HepG2 (cell line): ENCODE data around the gene ZDBF2. TPM values are rescaled to one million over a fixed set of nuclear protein-coding genes. Genes with fewer than 3 reads are reported as not detected.
"Not testable (repeated sequence)": the region's sequence is repeated elsewhere in the genome, so short reads cannot be mapped to it uniquely, and the experiment has no call there.

Source experiments
- ATAC-seq: fragments of 200-7000 bp; cut with Tn5 transposase; 3 replicates; pipeline ENCODE4 v1.9.1; 2020; ENCODE audit warnings: mild to moderate bottlenecking, moderate library complexity
- BruUV-seq: library from RNA; stranded (reverse); fragments of 400-500 nt; replicated peaks from 2 replicates; lab custom pipeline; 2021; lab: Mats Ljungman, UMichigan
- CTCF ChIA-PET: fragments of 300-600 bp; formaldehyde crosslinking; extraction: SDS; loops from one replicate; lab custom pipeline; 2021; ENCODE audit warnings: low total read pairs, inconsistent platforms, low intra/inter-chr PET ratio; lab: Yijun Ruan, JAX
- POLR2A ChIA-PET: fragments of 350-600 bp; sonication (Branson Sonifier 250); formaldehyde crosslinking; loops from one replicate; lab custom pipeline; 2020; ENCODE audit warnings: antibody characterized with exemption, inconsistent platforms; lab: Yijun Ruan, JAX
- DNase-seq: peaks from one replicate; pipeline ENCODE4 v3.0.0-alpha.2; 2015; ENCODE audit warnings: low spot score
- FAIRE-seq: peaks from 3 replicates; lab custom pipeline; 2011; peaks lifted over from hg19 to GRCh38; lab: Jason Lieb, UNC
- H2AFZ ChIP-seq: one replicate; pipeline ENCODE4 v1.6.1; 2011; ENCODE audit warnings: low read length, inconsistent platforms
- H3K27ac ChIP-seq: fragments of 300-600 bp; 3 replicates; pipeline ENCODE4 v1.8.0; 2011; ENCODE audit warnings: mixed run types, mild to moderate bottlenecking, mixed read lengths, low read length, inconsistent platforms; ENCODE audit not compliant: insufficient read depth; ENCODE audit errors: extremely low read length
- H3K27me3 ChIP-seq, 2 experiments: fragments of 200-600 bp in 1 of 2; 2 replicates in 1 of 2; 3 replicates in 1 of 2; pipeline versions ENCODE4 v1.6.0 to v1.8.0; 2011; ENCODE audit warnings: low read length in 2 of 2, mild to moderate bottlenecking in 2 of 2, moderate library complexity in 2 of 2, inconsistent platforms in 1 of 2; ENCODE audit not compliant: insufficient read depth in 2 of 2, control insufficient read depth in 1 of 2
- H3K36me3 ChIP-seq, 2 experiments: fragments of 200-600 bp in 1 of 2; replicated peaks in 1 of 2; 2 replicates in 1 of 2; 3 replicates in 1 of 2; pipeline versions ENCODE4 v1.5.1 to v1.8.0; 2011; ENCODE audit warnings: low read length in 2 of 2, inconsistent platforms in 1 of 2; ENCODE audit not compliant: insufficient read depth in 2 of 2, control insufficient read depth in 1 of 2
- H3K4me1 ChIP-seq: 2 replicates; pipeline ENCODE4 v1.5.1; 2012; ENCODE audit warnings: low read length, inconsistent platforms; ENCODE audit not compliant: insufficient read depth
- H3K4me2 ChIP-seq: 2 replicates; pipeline ENCODE4 v1.6.0; 2011; ENCODE audit warnings: low read depth, low read length, inconsistent platforms
- H3K4me3 ChIP-seq, 3 experiments: fragments of 200-600 bp in 1 of 3; sonication (generic), shearing (Covaris generic) in 1 of 3; replicated peaks in 1 of 3; 2 replicates each; pipeline ENCODE4 v1.5.1; 2011 to 2016; ENCODE audit warnings: low read length in 3 of 3, inconsistent platforms in 2 of 3, low read depth in 2 of 3, mild to moderate bottlenecking in 2 of 3, control low read depth in 1 of 3, mixed read lengths in 1 of 3; ENCODE audit not compliant: insufficient read depth in 1 of 3
- H3K79me2 ChIP-seq: one replicate; pipeline ENCODE4 v1.6.1; 2011; ENCODE audit warnings: low read length, inconsistent platforms; ENCODE audit not compliant: insufficient read depth
- H3K9ac ChIP-seq: 2 replicates; pipeline ENCODE4 v1.6.0; 2011; ENCODE audit warnings: mild to moderate bottlenecking, low read depth, low read length, inconsistent platforms; ENCODE audit not compliant: insufficient read depth
- H3K9me3 ChIP-seq: 2 replicates; pipeline ENCODE4 v1.5.1; 2012; ENCODE audit warnings: mild to moderate bottlenecking, low read length
- H4K20me1 ChIP-seq: 2 replicates; pipeline ENCODE4 v1.6.0; 2011; ENCODE audit warnings: inconsistent platforms, mild to moderate bottlenecking, low read length, moderate library complexity; ENCODE audit not compliant: insufficient read depth
- ARNT2 ChIP-seq: sonication (generic); formaldehyde crosslinking; IDR thresholded peaks from 2 replicates; pipeline ENCODE4 v1.8.0; 2022; ENCODE audit warnings: mild to moderate bottlenecking, low read depth, missing genetic modification reagents, moderate library complexity
- KMT2A ChIP-seq: sonication (generic); formaldehyde crosslinking; IDR thresholded peaks from 2 replicates; pipeline ENCODE4 v1.4.0; 2020; ENCODE audit warnings: missing genetic modification reagents
- REPIN1 ChIP-seq: sonication (generic); formaldehyde crosslinking; IDR thresholded peaks from 2 replicates; pipeline ENCODE4 v1.8.0; 2022; ENCODE audit warnings: missing genetic modification reagents, low read depth, mild to moderate bottlenecking, borderline replicate concordance
- ZFP62 ChIP-seq: sonication (generic); formaldehyde crosslinking; IDR thresholded peaks from 2 replicates; pipeline ENCODE4 v1.4.0; 2020; ENCODE audit warnings: missing genetic modification reagents
- ZNF816 ChIP-seq: sonication (generic); formaldehyde crosslinking; IDR thresholded peaks from 2 replicates; pipeline ENCODE4 v1.8.0; 2022; ENCODE audit warnings: missing genetic modification reagents, mild to moderate bottlenecking, borderline replicate concordance
- WGBS: methylation state at CpG from one replicate; pipeline ENCODE4 v1.1.6; 2017; ENCODE audit warnings: low lambda C conversion rate; 5-methylcytosine and 5-hydroxymethylcytosine counted together
- in situ Hi-C: cut with HindIII; loops from 2 replicates; pipeline ENCODE4 v1.10.0; 2017; ENCODE audit warnings: low pct_unique_long_range_greater_than_20kb; ENCODE audit not compliant: extremely low pct_ligation_motif_present
- intact Hi-C: fragments of 100-400 bp; cut with micrococcal nuclease; formaldehyde crosslinking; loops from one replicate; pipeline ENCODE4 v1.10.0; 2022; ENCODE audit not compliant: unreplicated experiment
- polyA plus RNA-seq, 8 experiments: library from polyadenylated mRNA; depleted of rRNA in 3 of 8; stranded (reverse) in 7 of 8; unstranded in 1 of 8; fragments of >200 nt; fragmentation: Illumina TruSeq in 4 of 8; extraction: Trizol in 4 of 8; gene quantifications; 2 replicates each; pipeline versions ENCODE4 v1.2.1 to v1.2.3, GENCODE V29; 2011 to 2016; ENCODE audit warnings: low read depth in 4 of 8, missing spikeins in 1 of 8, mixed read lengths in 1 of 8; ENCODE audit not compliant: insufficient read depth in 1 of 8
- total RNA-seq, 5 experiments: library from RNA; depleted of rRNA; stranded (reverse); fragments of >200 nt; fragmentation: Illumina TruSeq; extraction: Trizol; gene quantifications; 2 replicates each; pipeline ENCODE4 v1.2.3, GENCODE V29; 2016; ENCODE audit warnings: low read depth in 1 of 5
- TF ChIP-seq, protein P1 (sequence below): sonication (generic); formaldehyde crosslinking; IDR thresholded peaks from 2 replicates; pipeline ENCODE4 v1.5.0; 2020; ENCODE audit warnings: missing genetic modification reagents
- TF ChIP-seq, protein P2 (sequence below): sonication (generic); formaldehyde crosslinking; IDR thresholded peaks from 2 replicates; pipeline ENCODE4 v1.4.0; 2020; ENCODE audit warnings: mild to moderate bottlenecking, low read depth, missing genetic modification reagents
- TF ChIP-seq, protein P3 (sequence below): sonication (generic); formaldehyde crosslinking; IDR thresholded peaks from 2 replicates; pipeline ENCODE4 v1.4.0; 2020; ENCODE audit warnings: missing genetic modification reagents

Gene ZDBF2
- total and polyA plus RNA-seq, 2 of the 13 experiments (the other 11 are each of a cell fraction or from before 2014, with no cell fraction given): 1.5 to 2.0 TPM

DNA sequence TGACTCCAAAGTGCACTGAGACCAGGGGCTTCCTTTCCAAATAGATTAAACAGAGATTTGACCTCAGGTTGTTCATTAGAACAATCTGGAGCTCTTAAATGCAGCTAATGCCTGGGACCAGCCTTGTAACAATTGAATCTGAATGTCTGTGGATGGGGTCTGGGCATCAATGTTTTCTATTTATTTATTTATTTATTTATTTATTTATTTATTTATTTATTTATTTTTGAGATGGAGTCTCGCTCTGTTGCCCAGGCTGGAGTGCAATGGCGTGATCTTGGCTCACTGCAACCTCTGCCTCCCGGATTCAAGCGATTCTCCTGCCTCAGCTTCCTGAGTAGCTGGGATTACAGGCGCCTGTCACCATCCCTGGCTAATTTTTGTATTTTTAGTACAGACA, 86.4 kb downstream of the ZDBF2 start:
- H2AFZ ChIP-seq, H3K79me2 ChIP-seq, BruUV-seq, H3K4me3 ChIP-seq, H3K4me1 ChIP-seq, intact Hi-C loops, H3K27me3 ChIP-seq, H3K9me3 ChIP-seq, FAIRE-seq, CTCF ChIA-PET, H3K36me3 ChIP-seq, POLR2A ChIA-PET, H3K27ac ChIP-seq, ATAC-seq, H4K20me1 ChIP-seq, in situ Hi-C loops, H3K4me2 ChIP-seq, H3K9ac ChIP-seq, DNase-seq: not testable (repeated sequence)
- 6% methylated on average over 5 of the region's 5 CpGs for WGBS

DNA sequence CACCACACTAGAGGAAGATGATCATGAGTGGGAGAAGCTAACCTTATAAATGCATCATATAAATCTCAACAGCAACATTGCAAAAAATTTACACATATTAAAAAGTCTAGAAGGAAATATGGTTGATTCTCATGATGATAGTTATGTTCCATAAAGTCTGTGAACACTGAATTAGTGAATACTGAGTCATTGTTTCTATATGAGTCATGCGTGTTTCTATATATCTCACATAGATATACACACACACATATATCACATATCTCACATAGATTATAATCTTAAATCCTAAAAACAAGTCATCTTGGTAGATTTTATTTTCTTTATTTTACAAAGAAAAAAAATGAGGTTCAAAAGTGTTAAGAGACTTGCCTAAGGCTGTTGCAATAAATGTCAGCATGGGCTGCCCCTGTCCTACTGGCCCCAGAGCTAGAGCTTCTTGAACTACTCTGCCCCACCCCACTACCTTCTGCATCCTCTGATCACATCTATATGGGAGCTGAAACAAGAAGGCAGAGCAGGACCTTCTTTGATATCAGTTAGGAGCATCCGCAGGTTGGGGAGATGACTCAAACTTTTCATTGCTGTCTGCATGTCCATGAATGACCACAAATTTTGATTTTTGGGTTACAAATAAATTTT, 87.1 kb downstream of the ZDBF2 start:
- WGBS: 67% methylated on average over 2 of the region's 2 CpGs
- H3K36me3 ChIP-seq: no peaks in the 10 kb centered on the region
- ATAC-seq (no peak), FAIRE-seq (no peak), DNase-seq (no peak)
- H2AFZ ChIP-seq: no peak overlapping the region
- H3K9ac ChIP-seq: no peak overlapping the region
- intact Hi-C loops: no loop called here
- H3K27me3 ChIP-seq: no peaks in the 10 kb centered on the region
- ChIA-PET POLR2A (no interaction called here), CTCF (no interaction called here)
- in situ Hi-C loops: no loop called here
- no peak overlapping the region for H3K4me3 ChIP-seq
- no peaks in the 10 kb centered on the region for H3K9me3 ChIP-seq
- no peak overlapping the region for H3K27ac ChIP-seq
- H3K4me2 ChIP-seq: no peak overlapping the region
- no peaks in the 10 kb centered on the region for H3K79me2 ChIP-seq
- no TSS peak for BruUV-seq
- H4K20me1 ChIP-seq: no peaks in the 10 kb centered on the region
- H3K4me1 ChIP-seq: no peaks in the 10 kb centered on the region
- TF ChIP-seq ARNT2 (no peak), ZFP62 (CRISPR knock-in tag) (no peak), REPIN1 (CRISPR knock-in tag) (no peak), KMT2A (CRISPR knock-in tag) (no peak), ZNF816 (CRISPR knock-in tag) (no peak)
- TF ChIP-seq, protein P1, sequence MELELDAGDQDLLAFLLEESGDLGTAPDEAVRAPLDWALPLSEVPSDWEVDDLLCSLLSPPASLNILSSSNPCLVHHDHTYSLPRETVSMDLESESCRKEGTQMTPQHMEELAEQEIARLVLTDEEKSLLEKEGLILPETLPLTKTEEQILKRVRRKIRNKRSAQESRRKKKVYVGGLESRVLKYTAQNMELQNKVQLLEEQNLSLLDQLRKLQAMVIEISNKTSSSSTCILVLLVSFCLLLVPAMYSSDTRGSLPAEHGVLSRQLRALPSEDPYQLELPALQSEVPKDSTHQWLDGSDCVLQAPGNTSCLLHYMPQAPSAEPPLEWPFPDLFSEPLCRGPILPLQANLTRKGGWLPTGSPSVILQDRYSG (CRISPR knock-in tag): no peak
- TF ChIP-seq, protein P2, sequence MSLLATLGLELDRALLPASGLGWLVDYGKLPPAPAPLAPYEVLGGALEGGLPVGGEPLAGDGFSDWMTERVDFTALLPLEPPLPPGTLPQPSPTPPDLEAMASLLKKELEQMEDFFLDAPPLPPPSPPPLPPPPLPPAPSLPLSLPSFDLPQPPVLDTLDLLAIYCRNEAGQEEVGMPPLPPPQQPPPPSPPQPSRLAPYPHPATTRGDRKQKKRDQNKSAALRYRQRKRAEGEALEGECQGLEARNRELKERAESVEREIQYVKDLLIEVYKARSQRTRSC (CRISPR knock-in tag): no peak
- TF ChIP-seq, protein P3, sequence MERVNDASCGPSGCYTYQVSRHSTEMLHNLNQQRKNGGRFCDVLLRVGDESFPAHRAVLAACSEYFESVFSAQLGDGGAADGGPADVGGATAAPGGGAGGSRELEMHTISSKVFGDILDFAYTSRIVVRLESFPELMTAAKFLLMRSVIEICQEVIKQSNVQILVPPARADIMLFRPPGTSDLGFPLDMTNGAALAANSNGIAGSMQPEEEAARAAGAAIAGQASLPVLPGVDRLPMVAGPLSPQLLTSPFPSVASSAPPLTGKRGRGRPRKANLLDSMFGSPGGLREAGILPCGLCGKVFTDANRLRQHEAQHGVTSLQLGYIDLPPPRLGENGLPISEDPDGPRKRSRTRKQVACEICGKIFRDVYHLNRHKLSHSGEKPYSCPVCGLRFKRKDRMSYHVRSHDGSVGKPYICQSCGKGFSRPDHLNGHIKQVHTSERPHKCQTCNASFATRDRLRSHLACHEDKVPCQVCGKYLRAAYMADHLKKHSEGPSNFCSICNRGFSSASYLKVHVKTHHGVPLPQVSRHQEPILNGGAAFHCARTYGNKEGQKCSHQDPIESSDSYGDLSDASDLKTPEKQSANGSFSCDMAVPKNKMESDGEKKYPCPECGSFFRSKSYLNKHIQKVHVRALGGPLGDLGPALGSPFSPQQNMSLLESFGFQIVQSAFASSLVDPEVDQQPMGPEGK: no peak
